ENCODE measurements around the gene DDX5. TPM values are rescaled to one million over a fixed set of nuclear protein-coding genes. Genes with fewer than 3 reads are reported as not detected.

Gene DDX5
- total RNA-seq, 4 donors from 2014 or later = 471 to 820 (median 648) TPM

GRCh38 chr17:64494121-64494520 is 12.0 kb downstream of the DDX5 start:
- Histone ChIP-seq H3K36me3 (peaks cover 0 to 57% (median 0%) of the 10 kb centered on the region in 3 donors), H3K9me3 (no peaks in the 10 kb centered on the region)
- 80 to 84% methylated on average over 2 of the region's 2 CpGs for WGBS, 2 donors

GRCh38 chr17:64492481-64493109 is 13.5 kb downstream of the DDX5 start:
- no peak overlapping the region for H3K27ac ChIP-seq
- WGBS, 2 donors = 81 to 85% methylated on average over 6 of the region's 6 CpGs
- DNase-seq (ENCODE audit: low spot score in 2 of 2) = no peak
- no peak overlapping the region for H3K4me3 ChIP-seq
- H3K9me3 ChIP-seq = no peaks in the 10 kb centered on the region
- peaks cover 0 to 61% (median 0%) of the 10 kb centered on the region in 3 donors for H3K36me3 ChIP-seq
- TF ChIP-seq EP300 (IDR thresholded peaks at IDR 0.05) (no peak), CTCF (IDR thresholded peaks at IDR 0.05) (peak in 4 of 5 experiments; percentile 35 to 50 (median 38))
- peaks cover 0 to 39% (median 16%) of the 10 kb centered on the region in 4 donors for H3K4me1 ChIP-seq
- no peaks in the 10 kb centered on the region for H3K27me3 ChIP-seq

More at GRCh38 chr17:64494121-64494520, 12.0 kb downstream of the DDX5 start:
- Histone ChIP-seq H3K4me3 (no peak overlapping the region), H3K27me3 (no peaks in the 10 kb centered on the region), H3K4me1 (peaks cover 0 to 54% (median 16%) of the 10 kb centered on the region in 4 donors), H3K27ac (no peak overlapping the region)
- no peak for DNase-seq (ENCODE audit: low spot score in 2 of 2)
- TF ChIP-seq CTCF (IDR thresholded peaks at IDR 0.05) (no peak), EP300 (IDR thresholded peaks at IDR 0.05) (no peak), POLR2A (IDR thresholded peaks at IDR 0.05) (no peak)

GRCh38 chr17:64491994-64492393 is 14.1 kb downstream of the DDX5 start:
- Histone ChIP-seq H3K36me3 (peaks cover 0 to 64% (median 0%) of the 10 kb centered on the region in 3 donors), H3K27ac (no peak overlapping the region), H3K4me1 (peaks cover 0 to 33% (median 16%) of the 10 kb centered on the region in 4 donors), H3K9me3 (no peaks in the 10 kb centered on the region), H3K27me3 (no peaks in the 10 kb centered on the region), H3K4me3 (no peak overlapping the region)
- 64 to 75% methylated on average over 3 of the region's 3 CpGs for WGBS, 2 donors
- DNase-seq (ENCODE audit: low spot score in 2 of 2) = no peak
- TF ChIP-seq EP300 (IDR thresholded peaks at IDR 0.05) (no peak), POLR2A (IDR thresholded peaks at IDR 0.05) (no peak), CTCF (IDR thresholded peaks at IDR 0.05) (no peak)

- Histone ChIP-seq H3K27ac (no peak overlapping the region), H3K4me1 (peaks cover 0 to 33% (median 16%) of the 10 kb centered on the region in 4 donors), H3K36me3 (peaks cover 0 to 67% (median 0%) of the 10 kb centered on the region in 3 donors), H3K27me3 (no peaks in the 10 kb centered on the region), H3K9me3 (no peaks in the 10 kb centered on the region), H3K4me3 (no peak overlapping the region)
- 89 to 91% methylated on average over 13 of the region's 13 CpGs for whole genome bisulfite sequencing, 2 donors
- DNase-seq (ENCODE audit: low spot score in 2 of 2) = no peak
- TF ChIP-seq CTCF (IDR thresholded peaks at IDR 0.05) = peak in 4 of 5 experiments; percentile 16 to 36 (median 28)
- TF ChIP-seq POLR2A (IDR thresholded peaks at IDR 0.05) = no peak
These were observed 14.8 kb downstream of the DDX5 start for GRCh38 chr17:64491034-64491860.

- H3K36me3 ChIP-seq = peaks cover 0 to 92% (median 0%) of the 10 kb centered on the region in 3 donors
- no peak for TF ChIP-seq EP300 (IDR thresholded peaks at IDR 0.05)
- no peak for TF ChIP-seq POLR2A (IDR thresholded peaks at IDR 0.05)
- 90 to 92% methylated on average over 2 of the region's 2 CpGs for WGBS, 2 donors
These were observed 17.8 kb downstream of the DDX5 start for GRCh38 chr17:64488301-64488700.

More at GRCh38 chr17:64488301-64488700, 17.8 kb downstream of the DDX5 start:
- no peaks in the 10 kb centered on the region for H3K27me3 ChIP-seq
- no peaks in the 10 kb centered on the region for H3K9me3 ChIP-seq
- H3K4me3 ChIP-seq = no peak overlapping the region
- H3K4me1 ChIP-seq = peaks cover 0 to 4% (median 0%) of the 10 kb centered on the region in 4 donors
- H3K27ac ChIP-seq = no peak overlapping the region
- DNase-seq (ENCODE audit: low spot score in 2 of 2) = no peak

All from tibial nerve (tissue), 4 donors.